K562 (cell line): ENCODE results near the gene NCF2. TPM values are rescaled to one million over a fixed set of nuclear protein-coding genes. Genes with fewer than 3 reads are reported as not detected.

ENCODE experiments used
- CBFA2T2 ChIP-seq: fragments of 450-650 bp; conservative IDR thresholded peaks from 2 replicates; pipeline ENCODE4 v1.6.1; 2017; ENCODE audit warnings: mild to moderate bottlenecking
- CBX3 ChIP-seq, 2 experiments: IDR thresholded peaks; 1 replicate in 1 of 2; 2 replicates in 1 of 2; pipeline ENCODE4 v1.6.1; 2012; ENCODE audit warnings: inconsistent platforms in 2 of 2, low read length in 2 of 2, borderline replicate concordance in 1 of 2, control low read depth in 1 of 2
- KLF1 ChIP-seq: fragments of 450-650 bp; IDR thresholded peaks from 2 replicates; pipeline ENCODE4 v1.6.1; 2016; ENCODE audit warnings: missing genetic modification characterization, missing compliant biosample characterization
- NRF1 ChIP-seq, 2 experiments: fragments of 450-650 bp; IDR thresholded peaks in 1 of 2; conservative IDR thresholded peaks in 1 of 2; 2 replicates each; pipeline ENCODE4 v1.6.1; 2014; ENCODE audit warnings: mild to moderate bottlenecking in 2 of 2
- POU5F1 ChIP-seq: fragments of 150-350 bp; IDR thresholded peaks from 2 replicates; pipeline ENCODE4 v1.6.1; 2014; ENCODE audit warnings: borderline replicate concordance, low read length, low read depth, mild to moderate bottlenecking; ENCODE audit not compliant: partially characterized antibody
- SMC3 ChIP-seq: conservative IDR thresholded peaks from 2 replicates; pipeline ENCODE4 v1.6.1; 2011; ENCODE audit warnings: low read depth, low read length, improper control_type of control experiment; ENCODE audit not compliant: insufficient read depth
- TCF3 ChIP-seq: sonication (generic); formaldehyde crosslinking; IDR thresholded peaks from 2 replicates; pipeline ENCODE4 v1.4.0; 2020; ENCODE audit warnings: mild to moderate bottlenecking, missing genetic modification reagents
- ZC3H4 ChIP-seq: sonication (generic); formaldehyde crosslinking; IDR thresholded peaks from 2 replicates; pipeline ENCODE4 v1.9.0; 2021; ENCODE audit warnings: missing genetic modification reagents, borderline replicate concordance
- polyA plus RNA-seq, 8 experiments: library from polyadenylated mRNA; depleted of rRNA in 4 of 8; stranded (reverse) in 5 of 8; unstranded in 3 of 8; fragments of >200 nt; fragmentation: Nextera tagmentation in 2 of 8; fragmentation: Illumina TruSeq in 1 of 8; extraction: Ambion mirVana in 2 of 8; extraction: Trizol in 1 of 8; gene quantifications; 2 replicates each; pipeline versions ENCODE4 v1.2.1 to v1.2.3, GENCODE V29; 2011 to 2014; ENCODE audit warnings: inconsistent platforms in 1 of 8, missing spikeins in 1 of 8
- total RNA-seq, 7 experiments: library from RNA; depleted of rRNA in 6 of 7; stranded (reverse); fragments of >200 nt in 6 of 7; fragmentation: Illumina TruSeq in 2 of 7; extraction: Trizol in 2 of 7; gene quantifications; 2 replicates each; pipeline versions ENCODE4 v1.2.1 to v1.2.3, GENCODE V29; 2011 to 2021; ENCODE audit warnings: low replicate concordance in 1 of 7
- TF ChIP-seq, protein P1 (sequence below), 2 experiments: fragments of 450-650 bp; formaldehyde crosslinking in 1 of 2; IDR thresholded peaks; 2 replicates each; pipeline versions ENCODE4 v1.4.0 to v1.6.1; 2014 to 2020; ENCODE audit warnings: mild to moderate bottlenecking in 2 of 2, borderline replicate concordance in 1 of 2, low read depth in 1 of 2
- TF ChIP-seq, protein P2 (sequence below): fragments of 200-800 bp; sonication (Bioruptor generic); IDR thresholded peaks from 2 replicates; pipeline ENCODE4 v1.6.1; 2017; ENCODE audit warnings: missing genetic modification characterization, missing compliant biosample characterization
- TF ChIP-seq, protein P3 (sequence below): fragments of 450-650 bp; formaldehyde crosslinking; IDR thresholded peaks from 2 replicates; pipeline ENCODE4 v1.4.0; 2020; ENCODE audit warnings: mild to moderate bottlenecking, moderate library complexity
- TF ChIP-seq, protein P4 (sequence below): fragments of 450-650 bp; formaldehyde crosslinking; IDR thresholded peaks from 2 replicates; pipeline ENCODE4 v1.4.0; 2020; ENCODE audit warnings: mild to moderate bottlenecking, moderate library complexity
- TF ChIP-seq, protein P5 (sequence below): fragments of 450-650 bp; IDR thresholded peaks from 2 replicates; pipeline ENCODE4 v1.6.1; 2016

The NCF2 gene
- total and polyA plus RNA-seq, 9 of the 15 experiments (the other 6 are each of a cell fraction or from before 2014, with no cell fraction given): 0.07 to 0.54 (median 0.16) TPM; not detected in 3

DNA sequence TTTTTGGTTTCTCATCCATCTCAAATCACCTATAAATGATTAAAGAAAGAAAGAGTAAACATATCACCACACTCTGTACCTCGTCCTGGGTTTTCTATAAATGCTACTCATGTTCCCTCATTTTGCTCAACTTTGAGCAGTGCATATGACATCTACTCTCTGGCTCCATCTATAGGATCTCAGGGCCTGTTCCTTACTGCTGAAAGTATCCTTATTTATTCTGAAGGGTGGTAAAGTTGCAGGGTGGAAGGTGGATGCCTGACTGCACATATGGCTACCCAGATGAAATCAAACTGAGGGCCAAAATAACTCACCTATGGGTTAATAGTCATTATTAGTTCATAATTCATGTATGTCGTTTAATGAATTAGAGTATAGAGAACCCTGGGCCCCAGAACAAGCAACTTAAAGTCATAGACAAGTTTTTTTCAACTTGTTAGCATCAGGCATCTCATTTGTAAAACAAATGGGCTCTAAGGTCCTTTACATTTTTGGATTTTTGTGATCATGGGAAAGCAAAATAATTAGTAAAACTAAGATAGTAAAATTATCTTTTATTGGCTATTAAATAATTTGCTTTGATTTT is 46.5 kb downstream of the NCF2 start (continued):
- TF ChIP-seq TCF3: no peak
- TF ChIP-seq, protein P1, sequence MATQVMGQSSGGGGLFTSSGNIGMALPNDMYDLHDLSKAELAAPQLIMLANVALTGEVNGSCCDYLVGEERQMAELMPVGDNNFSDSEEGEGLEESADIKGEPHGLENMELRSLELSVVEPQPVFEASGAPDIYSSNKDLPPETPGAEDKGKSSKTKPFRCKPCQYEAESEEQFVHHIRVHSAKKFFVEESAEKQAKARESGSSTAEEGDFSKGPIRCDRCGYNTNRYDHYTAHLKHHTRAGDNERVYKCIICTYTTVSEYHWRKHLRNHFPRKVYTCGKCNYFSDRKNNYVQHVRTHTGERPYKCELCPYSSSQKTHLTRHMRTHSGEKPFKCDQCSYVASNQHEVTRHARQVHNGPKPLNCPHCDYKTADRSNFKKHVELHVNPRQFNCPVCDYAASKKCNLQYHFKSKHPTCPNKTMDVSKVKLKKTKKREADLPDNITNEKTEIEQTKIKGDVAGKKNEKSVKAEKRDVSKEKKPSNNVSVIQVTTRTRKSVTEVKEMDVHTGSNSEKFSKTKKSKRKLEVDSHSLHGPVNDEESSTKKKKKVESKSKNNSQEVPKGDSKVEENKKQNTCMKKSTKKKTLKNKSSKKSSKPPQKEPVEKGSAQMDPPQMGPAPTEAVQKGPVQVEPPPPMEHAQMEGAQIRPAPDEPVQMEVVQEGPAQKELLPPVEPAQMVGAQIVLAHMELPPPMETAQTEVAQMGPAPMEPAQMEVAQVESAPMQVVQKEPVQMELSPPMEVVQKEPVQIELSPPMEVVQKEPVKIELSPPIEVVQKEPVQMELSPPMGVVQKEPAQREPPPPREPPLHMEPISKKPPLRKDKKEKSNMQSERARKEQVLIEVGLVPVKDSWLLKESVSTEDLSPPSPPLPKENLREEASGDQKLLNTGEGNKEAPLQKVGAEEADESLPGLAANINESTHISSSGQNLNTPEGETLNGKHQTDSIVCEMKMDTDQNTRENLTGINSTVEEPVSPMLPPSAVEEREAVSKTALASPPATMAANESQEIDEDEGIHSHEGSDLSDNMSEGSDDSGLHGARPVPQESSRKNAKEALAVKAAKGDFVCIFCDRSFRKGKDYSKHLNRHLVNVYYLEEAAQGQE (IDR thresholded peaks at IDR 0.05; ENCODE audit: borderline replicate concordance): peak; percentile 68
- TF ChIP-seq, protein P1 (CRISPR knock-in tag; IDR thresholded peaks at IDR 0.05; ENCODE audit: low read depth): no peak
- no peak for TF ChIP-seq CBX3 (IDR thresholded peaks at IDR 0.05; ENCODE audit: borderline replicate concordance in 1 of 2, low read length in 2 of 2)
- no peak for TF ChIP-seq CBFA2T2
- TF ChIP-seq, protein P2, sequence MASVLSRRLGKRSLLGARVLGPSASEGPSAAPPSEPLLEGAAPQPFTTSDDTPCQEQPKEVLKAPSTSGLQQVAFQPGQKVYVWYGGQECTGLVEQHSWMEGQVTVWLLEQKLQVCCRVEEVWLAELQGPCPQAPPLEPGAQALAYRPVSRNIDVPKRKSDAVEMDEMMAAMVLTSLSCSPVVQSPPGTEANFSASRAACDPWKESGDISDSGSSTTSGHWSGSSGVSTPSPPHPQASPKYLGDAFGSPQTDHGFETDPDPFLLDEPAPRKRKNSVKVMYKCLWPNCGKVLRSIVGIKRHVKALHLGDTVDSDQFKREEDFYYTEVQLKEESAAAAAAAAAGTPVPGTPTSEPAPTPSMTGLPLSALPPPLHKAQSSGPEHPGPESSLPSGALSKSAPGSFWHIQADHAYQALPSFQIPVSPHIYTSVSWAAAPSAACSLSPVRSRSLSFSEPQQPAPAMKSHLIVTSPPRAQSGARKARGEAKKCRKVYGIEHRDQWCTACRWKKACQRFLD (CRISPR knock-in tag): no peak
- TF ChIP-seq, protein P3, sequence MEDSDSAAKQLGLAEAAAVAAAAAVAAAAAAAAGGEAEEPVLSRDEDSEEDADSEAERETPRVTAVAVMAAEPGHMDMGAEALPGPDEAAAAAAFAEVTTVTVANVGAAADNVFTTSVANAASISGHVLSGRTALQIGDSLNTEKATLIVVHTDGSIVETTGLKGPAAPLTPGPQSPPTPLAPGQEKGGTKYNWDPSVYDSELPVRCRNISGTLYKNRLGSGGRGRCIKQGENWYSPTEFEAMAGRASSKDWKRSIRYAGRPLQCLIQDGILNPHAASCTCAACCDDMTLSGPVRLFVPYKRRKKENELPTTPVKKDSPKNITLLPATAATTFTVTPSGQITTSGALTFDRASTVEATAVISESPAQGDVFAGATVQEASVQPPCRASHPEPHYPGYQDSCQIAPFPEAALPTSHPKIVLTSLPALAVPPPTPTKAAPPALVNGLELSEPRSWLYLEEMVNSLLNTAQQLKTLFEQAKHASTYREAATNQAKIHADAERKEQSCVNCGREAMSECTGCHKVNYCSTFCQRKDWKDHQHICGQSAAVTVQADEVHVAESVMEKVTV (CRISPR knock-in tag): peak; percentile 37; the same call in 1 of the 2 replicates
- TF ChIP-seq SMC3: peak; percentile 59
- TF ChIP-seq POU5F1: no peak
- TF ChIP-seq, protein P4, sequence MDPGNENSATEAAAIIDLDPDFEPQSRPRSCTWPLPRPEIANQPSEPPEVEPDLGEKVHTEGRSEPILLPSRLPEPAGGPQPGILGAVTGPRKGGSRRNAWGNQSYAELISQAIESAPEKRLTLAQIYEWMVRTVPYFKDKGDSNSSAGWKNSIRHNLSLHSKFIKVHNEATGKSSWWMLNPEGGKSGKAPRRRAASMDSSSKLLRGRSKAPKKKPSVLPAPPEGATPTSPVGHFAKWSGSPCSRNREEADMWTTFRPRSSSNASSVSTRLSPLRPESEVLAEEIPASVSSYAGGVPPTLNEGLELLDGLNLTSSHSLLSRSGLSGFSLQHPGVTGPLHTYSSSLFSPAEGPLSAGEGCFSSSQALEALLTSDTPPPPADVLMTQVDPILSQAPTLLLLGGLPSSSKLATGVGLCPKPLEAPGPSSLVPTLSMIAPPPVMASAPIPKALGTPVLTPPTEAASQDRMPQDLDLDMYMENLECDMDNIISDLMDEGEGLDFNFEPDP (CRISPR knock-in tag): no peak
- 0 out of 4 replicates have a peak, but pooled peaks of 1 of the 2 experiments have one; percentile 6 for TF ChIP-seq NRF1 (conservative IDR thresholded peaks at IDR 0.05 in 1 of 2, IDR thresholded peaks at IDR 0.05 in 1 of 2)
- no peak for TF ChIP-seq KLF1 (tag)
- no peak for TF ChIP-seq ZC3H4
- TF ChIP-seq, protein P5, sequence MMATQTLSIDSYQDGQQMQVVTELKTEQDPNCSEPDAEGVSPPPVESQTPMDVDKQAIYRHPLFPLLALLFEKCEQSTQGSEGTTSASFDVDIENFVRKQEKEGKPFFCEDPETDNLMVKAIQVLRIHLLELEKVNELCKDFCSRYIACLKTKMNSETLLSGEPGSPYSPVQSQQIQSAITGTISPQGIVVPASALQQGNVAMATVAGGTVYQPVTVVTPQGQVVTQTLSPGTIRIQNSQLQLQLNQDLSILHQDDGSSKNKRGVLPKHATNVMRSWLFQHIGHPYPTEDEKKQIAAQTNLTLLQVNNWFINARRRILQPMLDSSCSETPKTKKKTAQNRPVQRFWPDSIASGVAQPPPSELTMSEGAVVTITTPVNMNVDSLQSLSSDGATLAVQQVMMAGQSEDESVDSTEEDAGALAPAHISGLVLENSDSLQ: peak; percentile 49
